Stimulated activated CD4-positive, alpha-beta T cell treated with anti-CD3 and anti-CD28 coated beads, Interleukin-12 subunit alpha, Interleukin-12 subunit beta, amount 100 ng/mL, for 24 hours (primary cell): ENCODE data around the gene POLR3E.

Experiments used
- DNase-seq, 2 experiments: peaks; one replicate each; pipeline ENCODE4 v3.0.0-alpha.2; 2020; ENCODE audit warnings: low read depth in 2 of 2

POLR3E gene

GRCh38 chr16:22315979-22316378 is 18.8 kb downstream of the POLR3E start:
- no peak for DNase-seq

- no peak for DNase-seq
Observed at GRCh38 chr16:22316411-22316811, 19.2 kb downstream of the POLR3E start.

- DNase-seq = no peak
Observed at GRCh38 chr16:22317001-22317530, 19.9 kb downstream of the POLR3E start.

- no peak for DNase-seq
Observed at GRCh38 chr16:22317625-22318024, 20.4 kb downstream of the POLR3E start.

GRCh38 chr16:22318690-22319358 is 21.6 kb downstream of the POLR3E start:
- DNase-seq = peak in 1 of 2 experiments; percentile 33

GRCh38 chr16:22320572-22321339 is 23.5 kb downstream of the POLR3E start:
- DNase-seq = no peak

- peak in 1 of 2 experiments; percentile 50 for DNase-seq
Observed at GRCh38 chr16:22321340-22322001, 24.3 kb downstream of the POLR3E start.

- DNase-seq = no peak
Observed at GRCh38 chr16:22322021-22322471, 24.8 kb downstream of the POLR3E start.

GRCh38 chr16:22322741-22323140 is 25.5 kb downstream of the POLR3E start:
- DNase-seq = no peak

- no peak for DNase-seq
Observed at GRCh38 chr16:22323173-22323958, 26.2 kb downstream of the POLR3E start.

- DNase-seq = no peak
Observed at GRCh38 chr16:22323959-22324786, 27.0 kb downstream of the POLR3E start.

GRCh38 chr16:22324787-22325597 is 27.8 kb downstream of the POLR3E start:
- DNase-seq = no peak

GRCh38 chr16:22325598-22326368 is 28.6 kb downstream of the POLR3E start:
- no peak for DNase-seq

GRCh38 chr16:22326369-22326652 is 29.1 kb downstream of the POLR3E start:
- DNase-seq = no peak

- DNase-seq = no peak
Observed at GRCh38 chr16:22326771-22327445, 29.7 kb downstream of the POLR3E start.

- DNase-seq = no peak
Observed at GRCh38 chr16:22327446-22327775, 30.2 kb downstream of the POLR3E start.

- no peak for DNase-seq
Observed at GRCh38 chr16:22328081-22328725, 31.0 kb downstream of the POLR3E start.

GRCh38 chr16:22329199-22329695 is 32.0 kb downstream of the POLR3E start:
- no peak for DNase-seq
